Inflammatory macrophage treated with lipopolysaccharide for 1 hour (primary cell): ENCODE data around the gene KCTD13.
A peak's percentile ranks its signal among the peaks of the same experiment; 100 is the strongest.
"Not testable (repeated sequence)": the region's sequence is repeated elsewhere in the genome, so short reads cannot be mapped to it uniquely, and the experiment has no call there.

ENCODE experiments used
- DNase-seq, 2 donors: peaks; one replicate each; pipeline ENCODE4 v3.0.0-alpha.2; 2020 to 2022

KCTD13 gene

GRCh38 chr16:29943846-29944799, 18.1 kb upstream of the KCTD13 start:
- no peak for DNase-seq

- DNase-seq: no peak
Measured at GRCh38 chr16:29940656-29941055, 14.6 kb upstream of the KCTD13 start.

GRCh38 chr16:29931750-29932149, 5.7 kb upstream of the KCTD13 start:
- not testable (repeated sequence) for DNase-seq

- DNase-seq: no peak
Measured at GRCh38 chr16:29927070-29927905, 1.3 kb upstream of the KCTD13 start.

- no peak for DNase-seq
Measured at GRCh38 chr16:29926711-29927052, 656 bp upstream of the KCTD13 start.

- no peak for DNase-seq
Measured at GRCh38 chr16:29925105-29925756, 795 bp downstream of the KCTD13 start.

- DNase-seq: no peak
Measured at GRCh38 chr16:29922986-29923501, 3.0 kb downstream of the KCTD13 start.

GRCh38 chr16:29922326-29922725, 3.7 kb downstream of the KCTD13 start:
- DNase-seq: no peak

- DNase-seq: no peak
Measured at GRCh38 chr16:29921034-29921385, 5.0 kb downstream of the KCTD13 start.

GRCh38 chr16:29920288-29921033, 5.6 kb downstream of the KCTD13 start:
- no peak for DNase-seq

GRCh38 chr16:29916979-29917378, 9.0 kb downstream of the KCTD13 start:
- peak in 1 of 2 donors; percentile 11 for DNase-seq

GRCh38 chr16:29915590-29916247, 10.3 kb downstream of the KCTD13 start:
- DNase-seq: no peak

GRCh38 chr16:29913514-29913913, 12.5 kb downstream of the KCTD13 start:
- DNase-seq: no peak

- DNase-seq: no peak
Measured at GRCh38 chr16:29912087-29912486, 13.9 kb downstream of the KCTD13 start.

GRCh38 chr16:29911676-29912010, 14.4 kb downstream of the KCTD13 start:
- no peak for DNase-seq

- DNase-seq: no peak
Measured at GRCh38 chr16:29910819-29911675, 15.0 kb downstream of the KCTD13 start.

GRCh38 chr16:29909851-29910250, 16.2 kb downstream of the KCTD13 start:
- DNase-seq: peak in 1 of 2 donors; percentile 50

- peak; percentile 73 to 96 for DNase-seq
Measured at GRCh38 chr16:29909391-29909790, 16.6 kb downstream of the KCTD13 start.

GRCh38 chr16:29908719-29909220, 17.3 kb downstream of the KCTD13 start:
- no peak for DNase-seq

GRCh38 chr16:29907973-29908372, 18.1 kb downstream of the KCTD13 start:
- no peak for DNase-seq
